Testis (tissue), 2 donors: ENCODE results near the gene PRKG1.
"Not testable (repeated sequence)": the region's sequence is repeated elsewhere in the genome, so short reads cannot be mapped to it uniquely, and the experiment has no call there.

Experiments used
- POLR2A ChIP-seq: fragments of 450-650 bp; IDR thresholded peaks from one replicate; pipeline ENCODE4 v1.6.1; 2017; ENCODE audit warnings: antibody characterized with exemption, mild to moderate bottlenecking, moderate library complexity
- TF ChIP-seq, protein P1 (sequence below), 3 experiments: fragments of 450-650 bp in 2 of 3; fragments of 200-600 bp in 1 of 3; sonication (generic) in 1 of 3; IDR thresholded peaks; one replicate each; pipeline ENCODE4 v1.5.1; 2016 to 2019; ENCODE audit warnings: antibody characterized with exemption in 3 of 3, mild to moderate bottlenecking in 2 of 3, moderate library complexity in 1 of 3

DNA sequence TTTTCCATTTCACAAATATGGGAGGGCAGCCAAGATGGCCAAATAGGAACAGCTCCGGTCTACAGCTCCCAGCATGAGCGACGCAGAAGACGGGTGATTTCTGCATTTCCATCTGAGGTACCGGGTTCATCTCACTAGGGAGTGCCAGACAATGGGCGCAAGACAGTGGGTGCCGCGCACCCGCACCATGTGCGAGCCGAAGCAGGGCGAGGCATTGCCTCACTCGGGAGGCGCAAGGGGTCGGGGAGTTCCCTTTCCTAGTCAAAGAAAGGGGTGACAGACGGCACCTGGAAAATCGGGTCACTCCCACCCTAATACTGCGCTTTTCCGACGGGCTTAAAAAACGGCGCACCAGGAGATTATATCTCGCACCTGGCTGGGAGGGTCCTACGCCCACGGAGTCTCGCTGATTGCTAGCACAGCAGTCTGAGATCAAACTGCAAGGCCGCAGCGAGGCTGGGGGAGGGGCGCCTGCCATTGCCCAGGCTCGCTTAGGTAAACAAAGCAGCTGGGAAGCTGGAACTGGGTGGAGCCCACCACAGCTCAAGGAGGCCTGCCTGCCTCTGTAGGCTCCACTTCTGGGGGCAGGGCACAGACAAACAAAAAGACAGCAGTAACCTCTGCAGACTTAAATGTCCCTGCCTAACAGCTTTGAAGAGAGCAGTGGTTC, 89.2 kb downstream of the PRKG1 start:
- TF ChIP-seq POLR2A = not testable (repeated sequence)
- TF ChIP-seq, protein P1, sequence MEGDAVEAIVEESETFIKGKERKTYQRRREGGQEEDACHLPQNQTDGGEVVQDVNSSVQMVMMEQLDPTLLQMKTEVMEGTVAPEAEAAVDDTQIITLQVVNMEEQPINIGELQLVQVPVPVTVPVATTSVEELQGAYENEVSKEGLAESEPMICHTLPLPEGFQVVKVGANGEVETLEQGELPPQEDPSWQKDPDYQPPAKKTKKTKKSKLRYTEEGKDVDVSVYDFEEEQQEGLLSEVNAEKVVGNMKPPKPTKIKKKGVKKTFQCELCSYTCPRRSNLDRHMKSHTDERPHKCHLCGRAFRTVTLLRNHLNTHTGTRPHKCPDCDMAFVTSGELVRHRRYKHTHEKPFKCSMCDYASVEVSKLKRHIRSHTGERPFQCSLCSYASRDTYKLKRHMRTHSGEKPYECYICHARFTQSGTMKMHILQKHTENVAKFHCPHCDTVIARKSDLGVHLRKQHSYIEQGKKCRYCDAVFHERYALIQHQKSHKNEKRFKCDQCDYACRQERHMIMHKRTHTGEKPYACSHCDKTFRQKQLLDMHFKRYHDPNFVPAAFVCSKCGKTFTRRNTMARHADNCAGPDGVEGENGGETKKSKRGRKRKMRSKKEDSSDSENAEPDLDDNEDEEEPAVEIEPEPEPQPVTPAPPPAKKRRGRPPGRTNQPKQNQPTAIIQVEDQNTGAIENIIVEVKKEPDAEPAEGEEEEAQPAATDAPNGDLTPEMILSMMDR (IDR thresholded peaks at IDR 0.05) = not testable (repeated sequence)
